Suprapubic skin (tissue), 3 donors: ENCODE data around the gene SMDT1.

Experiments
- CTCF ChIP-seq, 2 donors: fragments of 200-600 bp in 1 of 2; fragments of 450-650 bp in 1 of 2; sonication (generic) in 1 of 2; IDR thresholded peaks; one replicate each; pipeline ENCODE4 v1.5.1; 2016 to 2019; ENCODE audit warnings: antibody characterized with exemption in 2 of 2, mild to moderate bottlenecking in 1 of 2, moderate library complexity in 1 of 2
- POLR2A ChIP-seq, 2 donors: fragments of 450-650 bp; IDR thresholded peaks; one replicate each; pipeline ENCODE4 v1.6.1; 2017; ENCODE audit warnings: antibody characterized with exemption in 2 of 2, mild to moderate bottlenecking in 2 of 2, moderate library complexity in 2 of 2

DNA sequence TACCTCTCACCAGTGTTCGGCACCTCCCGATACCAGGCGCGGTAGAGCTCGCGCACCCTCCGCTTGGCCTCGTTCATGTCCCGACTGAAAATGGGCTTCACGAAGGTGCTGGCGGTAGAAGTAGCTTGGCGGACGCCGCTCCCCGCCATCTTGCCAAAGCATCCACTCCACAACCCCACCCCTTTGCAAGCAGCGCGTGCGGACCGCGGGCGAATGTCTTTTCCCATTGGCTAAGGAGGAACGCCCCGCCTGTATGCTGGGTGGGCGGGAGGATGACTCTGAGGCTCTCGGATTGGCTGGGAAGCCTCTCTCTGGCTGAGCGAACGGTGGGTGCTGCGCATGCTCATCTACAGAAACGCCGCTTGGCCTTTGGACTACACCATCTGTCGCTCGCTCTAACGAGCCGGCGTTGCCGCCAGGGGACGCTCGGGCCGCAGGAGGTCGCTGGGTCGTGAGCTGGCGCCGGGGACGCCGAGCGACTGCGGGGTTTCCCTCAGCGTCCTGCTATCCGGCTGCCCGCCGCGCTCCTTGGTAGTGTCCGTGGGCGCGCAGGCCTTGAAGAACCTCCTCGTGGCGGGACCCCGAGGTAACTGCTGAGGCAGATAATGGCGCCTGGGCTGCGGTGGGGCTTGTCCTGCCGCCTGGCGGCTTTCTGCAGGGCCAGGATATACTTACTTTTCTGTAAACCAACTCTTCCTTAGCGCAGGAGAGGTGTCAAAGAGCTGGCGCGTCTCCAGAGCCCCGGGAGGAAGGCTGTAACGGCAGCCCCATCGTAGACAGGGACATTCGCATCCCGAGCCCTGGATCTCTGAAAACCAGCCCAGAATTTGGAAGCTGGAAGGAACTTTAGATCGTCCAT is 11.3 kb downstream of the SMDT1 start, which contains the start of gene NDUFA6:
- TF ChIP-seq CTCF (IDR thresholded peaks at IDR 0.05): peak; percentile 95 to 96
- TF ChIP-seq POLR2A (IDR thresholded peaks at IDR 0.05): peak; percentile 88 to 92
